Activated CD8-positive, alpha-beta memory T cell treated with anti-CD3 and anti-CD28 coated beads, Interleukin-2, amount 50 U/mL, for 4 hours (primary cell): Measurements from ENCODE around the gene SUV39H2.
A peak's percentile ranks its signal among the peaks of the same experiment; 100 is the strongest.
"Not testable (repeated sequence)": the region's sequence is repeated elsewhere in the genome, so short reads cannot be mapped to it uniquely, and the experiment has no call there.

Experiments used
- DNase-seq: peaks from one replicate; pipeline ENCODE4 v3.0.0-alpha.2; 2020

Gene SUV39H2, protein sequence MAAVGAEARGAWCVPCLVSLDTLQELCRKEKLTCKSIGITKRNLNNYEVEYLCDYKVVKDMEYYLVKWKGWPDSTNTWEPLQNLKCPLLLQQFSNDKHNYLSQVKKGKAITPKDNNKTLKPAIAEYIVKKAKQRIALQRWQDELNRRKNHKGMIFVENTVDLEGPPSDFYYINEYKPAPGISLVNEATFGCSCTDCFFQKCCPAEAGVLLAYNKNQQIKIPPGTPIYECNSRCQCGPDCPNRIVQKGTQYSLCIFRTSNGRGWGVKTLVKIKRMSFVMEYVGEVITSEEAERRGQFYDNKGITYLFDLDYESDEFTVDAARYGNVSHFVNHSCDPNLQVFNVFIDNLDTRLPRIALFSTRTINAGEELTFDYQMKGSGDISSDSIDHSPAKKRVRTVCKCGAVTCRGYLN

GRCh38 chr10:14878266-14879123, at the start of gene SUV39H2:
Gene SUV39H2, plus strand, starts transcription at chr10:14878866. Its CDS starts 23 bp downstream, at chr10:14878889.
- peak; percentile 95 for DNase-seq

DNA sequence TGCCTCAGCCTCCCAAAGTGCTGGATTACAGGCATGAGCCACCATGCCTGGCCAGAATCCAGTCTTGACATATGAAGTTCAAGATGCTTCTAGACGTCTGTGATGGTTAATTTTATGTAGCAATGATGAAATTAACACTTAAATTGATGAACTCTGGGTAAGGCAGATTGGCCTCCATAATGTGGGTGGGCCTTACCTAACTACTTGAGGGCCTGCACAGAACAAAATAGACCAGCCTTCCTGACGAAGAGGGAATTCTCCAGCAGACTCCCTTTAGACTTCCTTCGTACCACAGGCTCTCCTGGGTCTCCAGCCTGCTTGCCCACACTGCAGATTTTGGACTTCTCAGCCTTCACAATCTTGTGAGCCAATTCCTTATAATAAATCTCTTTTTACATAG, 45.6 kb upstream of the SUV39H2 start:
- DNase-seq, result no peak

- no peak for DNase-seq
These were observed 42.5 kb upstream of the SUV39H2 start for GRCh38 chr10:14836208-14836607.

DNA sequence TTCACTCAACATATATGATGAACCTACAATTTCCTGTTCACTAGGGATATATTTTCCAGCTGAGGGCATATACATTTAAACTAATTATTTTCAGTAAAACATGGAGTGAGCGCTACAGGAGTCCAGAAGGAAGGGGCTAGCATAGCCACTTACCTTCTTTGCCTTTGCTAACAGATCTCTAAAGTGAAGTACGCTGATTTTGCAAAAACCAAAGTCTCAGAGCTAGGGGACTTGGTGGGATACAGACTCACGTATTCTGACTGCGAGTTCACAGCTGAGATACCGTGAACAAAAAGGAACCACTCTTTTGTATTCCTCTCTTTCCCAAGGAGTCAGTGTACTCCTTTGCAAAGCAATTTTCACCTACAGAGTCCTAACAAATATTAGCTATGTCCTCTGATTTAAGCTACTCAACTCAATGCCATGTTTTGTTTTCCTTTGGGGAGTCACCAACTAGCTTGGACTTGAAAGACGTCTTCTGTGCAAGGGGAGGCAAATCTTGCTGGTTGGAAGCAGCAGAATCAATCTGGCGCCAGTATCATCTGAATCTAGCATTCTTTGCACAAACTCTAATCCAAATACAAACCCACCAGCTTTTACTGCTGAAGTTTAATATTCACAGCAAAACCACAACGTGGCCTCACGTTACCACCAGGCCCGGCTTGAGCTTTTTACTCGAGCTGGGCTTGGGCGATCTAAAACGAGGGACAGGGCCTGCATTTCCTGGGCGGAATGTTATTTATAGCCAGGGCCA, 41.5 kb upstream of the SUV39H2 start:
- DNase-seq, result no peak

DNA sequence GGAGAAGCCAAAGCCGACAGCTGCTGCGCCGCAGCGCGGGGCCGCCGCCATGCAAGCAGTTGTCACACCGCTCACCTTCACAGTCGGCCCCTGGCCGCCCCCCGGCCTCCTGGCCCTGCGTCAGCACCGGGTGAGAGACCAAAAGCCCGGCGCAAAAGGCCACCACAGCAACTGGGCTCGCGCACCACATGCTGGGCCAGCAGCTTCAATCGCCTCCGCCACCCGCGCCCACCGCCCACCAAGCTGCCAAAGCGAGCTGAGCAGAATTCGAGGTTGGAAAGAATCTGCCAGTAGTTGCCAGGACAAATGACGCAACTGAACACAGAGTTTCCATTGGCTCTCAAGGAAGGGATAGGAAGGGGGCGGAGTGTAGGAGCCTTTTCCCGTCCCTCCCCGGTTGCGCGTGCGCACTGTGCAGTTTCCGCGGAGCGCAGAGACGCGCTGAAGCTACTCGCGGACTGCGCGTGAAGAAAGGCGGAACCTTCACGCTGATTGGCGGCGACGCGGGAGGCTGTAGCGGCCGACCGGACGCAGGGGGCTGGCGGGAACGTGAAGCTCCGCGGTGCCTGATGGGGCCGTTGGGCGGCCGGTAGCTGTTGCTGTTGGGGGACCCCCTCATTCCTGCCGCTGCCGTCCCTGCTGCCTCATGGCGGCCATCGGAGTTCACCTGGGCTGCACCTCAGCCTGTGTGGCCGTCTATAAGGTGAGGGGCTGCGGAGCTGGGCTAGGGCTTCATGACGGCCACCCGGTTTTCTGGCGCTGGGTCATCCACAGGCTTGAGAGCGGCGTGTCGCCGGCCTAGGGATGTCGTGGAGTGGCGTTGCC, 40.7 kb upstream of the SUV39H2 start, which contains the start of the genes CDNF, HSPA14 and MSANTD7:
CDNF (minus strand) TSS at position 281 of the 825 bp plus-strand sequence; CDS start at position 190, 91 bp downstream.
HSPA14 (plus strand) TSS at position 550 of the 825 bp plus-strand sequence; CDS start at position 647, 97 bp downstream.
MSANTD7 (plus strand) TSS at position 550 of the 825 bp plus-strand sequence. CDS start 3,979 bp downstream, outside the sequence.
- DNase-seq, result peak; percentile 99

DNA sequence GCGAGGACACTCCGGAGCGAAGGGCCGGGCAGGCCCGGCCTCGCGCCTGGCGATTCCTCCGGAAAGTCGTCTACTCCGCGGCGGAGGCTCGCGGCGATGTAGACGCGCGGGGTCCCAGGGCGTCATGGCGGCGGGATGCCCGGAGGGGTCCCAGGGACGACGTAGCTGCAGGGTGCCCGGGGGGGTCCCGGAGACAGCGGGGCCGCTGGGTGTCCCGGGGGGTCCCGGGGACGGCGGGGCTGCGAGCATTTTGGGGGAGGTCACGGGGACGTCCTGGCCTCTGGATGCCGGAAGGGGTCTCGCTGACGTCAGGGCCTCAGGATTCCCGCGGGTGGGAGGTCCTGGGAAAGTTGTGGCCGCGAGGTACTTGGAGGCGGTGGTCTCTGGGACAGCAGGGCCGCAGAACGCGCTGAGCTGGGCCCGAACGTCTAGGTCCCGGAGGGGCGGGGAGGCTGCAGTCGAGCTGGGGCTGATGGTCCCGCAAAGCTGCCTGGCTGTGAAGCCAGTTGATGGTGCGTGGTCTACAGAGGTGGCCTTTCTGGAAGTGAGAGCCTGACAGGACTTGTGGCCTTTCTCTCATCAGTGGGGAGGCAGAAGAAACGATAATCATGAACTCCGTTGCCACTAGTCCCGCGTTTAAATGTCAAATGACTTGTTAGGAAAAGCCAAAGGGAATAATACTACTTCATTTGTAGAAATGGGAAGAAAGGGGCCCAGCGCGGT, 39.9 kb upstream of the SUV39H2 start:
- no peak for DNase-seq

GRCh38 chr10:14839305-14839695, 39.4 kb upstream of the SUV39H2 start:
- no peak for DNase-seq

DNA sequence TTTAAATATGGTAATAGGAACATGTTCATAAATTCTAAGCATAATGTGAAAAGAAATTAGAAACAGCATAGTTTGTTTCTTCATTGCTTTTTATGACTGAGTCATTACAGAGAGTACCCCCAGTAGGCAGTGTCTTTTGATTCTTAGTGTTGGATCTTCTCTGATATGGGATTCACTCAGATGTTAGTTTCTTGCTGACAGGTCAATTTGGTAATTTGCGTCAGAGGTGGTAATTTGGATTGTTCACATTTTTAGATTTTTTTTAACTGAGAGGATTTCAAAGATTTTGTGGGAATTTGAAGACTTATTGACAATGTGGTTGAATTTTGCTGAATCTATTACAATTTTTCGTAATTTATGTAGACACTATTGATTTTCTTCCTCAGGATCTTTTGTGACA, 38.5 kb upstream of the SUV39H2 start:
- no peak for DNase-seq

DNA sequence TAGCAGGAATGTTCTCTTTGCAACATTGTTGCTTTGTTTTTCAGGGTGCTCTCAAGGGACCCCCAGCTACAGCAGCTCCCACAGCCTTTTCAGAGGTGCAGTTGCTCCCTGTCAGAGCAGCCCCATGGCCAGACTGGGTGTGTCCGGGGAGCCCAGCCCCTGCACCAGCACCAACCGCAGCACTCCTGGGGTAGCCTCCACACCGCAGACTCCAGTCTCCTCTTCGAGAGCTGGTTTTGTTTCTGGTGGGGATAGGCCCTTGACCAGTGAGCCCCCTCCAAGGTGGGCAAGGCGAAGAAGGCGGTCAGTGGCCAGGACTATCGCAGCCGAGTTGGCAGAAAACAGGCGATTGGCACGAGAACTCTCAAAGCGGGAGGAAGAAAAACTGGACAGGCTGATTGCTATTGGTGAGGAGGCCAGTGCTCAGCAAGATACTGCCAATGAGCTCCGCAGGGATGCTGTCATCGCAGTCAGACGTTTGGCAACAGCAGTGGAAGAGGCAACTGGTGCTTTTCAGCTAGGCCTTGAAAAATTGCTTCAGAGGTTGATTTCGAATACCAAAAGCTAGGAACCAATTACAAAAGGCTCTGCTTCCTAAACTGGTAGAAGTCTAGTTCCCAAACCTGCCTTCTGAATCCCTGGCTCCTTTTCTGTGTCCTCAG, 35.2 kb upstream of the SUV39H2 start:
- DNase-seq, result no peak

DNA sequence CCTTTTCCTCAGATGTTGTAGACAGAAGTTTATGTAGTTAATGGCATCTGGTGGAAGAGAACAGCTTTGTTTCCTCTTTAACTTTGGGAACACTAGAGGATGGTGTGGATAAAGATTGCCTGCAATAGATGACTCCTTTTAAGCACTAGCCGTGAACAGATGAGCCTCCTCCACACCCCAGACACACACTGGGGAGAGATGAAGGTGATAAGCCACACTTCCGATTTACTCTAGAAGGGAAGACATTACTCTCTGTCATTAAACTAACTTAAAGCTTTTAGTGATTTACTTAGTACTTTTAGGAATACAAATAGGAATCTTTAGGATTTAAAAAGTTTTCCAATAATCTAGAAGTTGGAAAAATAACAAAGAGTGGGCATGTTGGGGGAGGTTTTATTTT, 33.7 kb upstream of the SUV39H2 start:
- no peak for DNase-seq

- DNase-seq, result no peak
These were observed 26.4 kb upstream of the SUV39H2 start for GRCh38 chr10:14852236-14852635.

DNA sequence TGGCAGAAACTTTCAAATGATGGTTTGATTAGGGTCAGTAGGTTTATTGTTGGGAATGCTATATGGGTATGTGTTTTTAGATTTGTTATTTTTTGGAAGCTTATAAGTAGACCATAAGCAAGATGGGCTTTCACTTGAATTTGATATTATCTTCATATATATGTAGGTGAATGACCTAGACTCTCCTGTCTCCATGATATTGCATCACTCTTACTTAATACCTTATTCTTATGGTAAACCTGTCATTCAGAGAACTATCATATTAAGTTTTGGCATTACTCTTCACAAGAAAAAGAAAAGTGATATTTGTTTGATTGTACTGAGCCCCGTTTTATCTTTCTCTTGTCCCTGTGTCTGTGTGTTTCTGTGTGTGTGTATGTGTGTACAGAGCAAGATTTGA, 23.2 kb upstream of the SUV39H2 start:
- DNase-seq, result no peak

GRCh38 chr10:14858338-14858960, 20.2 kb upstream of the SUV39H2 start:
- DNase-seq, result no peak

- DNase-seq, result no peak
These were observed 19.6 kb upstream of the SUV39H2 start for GRCh38 chr10:14859043-14859442.

GRCh38 chr10:14859775-14860174, 18.9 kb upstream of the SUV39H2 start:
- no peak for DNase-seq

GRCh38 chr10:14860791-14861190, 17.9 kb upstream of the SUV39H2 start:
- no peak for DNase-seq

- DNase-seq, result not testable (repeated sequence)
These were observed 14.2 kb upstream of the SUV39H2 start for GRCh38 chr10:14864466-14864865.

DNA sequence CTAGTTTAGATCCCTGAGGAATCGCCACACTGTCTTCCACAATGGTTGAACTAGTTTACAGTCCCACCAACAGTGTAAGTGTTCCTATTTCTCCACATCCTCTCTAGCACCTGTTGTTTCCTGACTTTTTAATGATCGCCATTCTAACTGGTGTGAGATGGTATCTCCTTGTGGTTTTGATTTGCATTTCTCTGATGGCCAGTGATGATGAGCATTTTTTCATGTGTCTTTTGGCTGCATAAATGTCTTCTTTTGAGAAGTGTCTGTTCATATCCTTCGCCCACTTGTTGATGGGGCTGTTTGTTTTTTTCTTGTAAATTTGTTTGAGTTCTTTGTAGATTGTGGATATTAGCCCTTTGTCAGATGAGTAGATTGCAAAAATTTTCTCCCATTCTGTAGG, 13.8 kb upstream of the SUV39H2 start:
- not testable (repeated sequence) for DNase-seq

- DNase-seq, result no peak
These were observed 5.4 kb upstream of the SUV39H2 start for GRCh38 chr10:14873090-14873760.
